Globus pallidus (tissue), 1 donor: ENCODE results near the gene NXPH1.

ENCODE experiments used
- DNase-seq: peaks from one replicate; pipeline ENCODE4 v3.0.0-alpha.2; 2015; ENCODE audit warnings: low spot score

NXPH1 gene

DNA sequence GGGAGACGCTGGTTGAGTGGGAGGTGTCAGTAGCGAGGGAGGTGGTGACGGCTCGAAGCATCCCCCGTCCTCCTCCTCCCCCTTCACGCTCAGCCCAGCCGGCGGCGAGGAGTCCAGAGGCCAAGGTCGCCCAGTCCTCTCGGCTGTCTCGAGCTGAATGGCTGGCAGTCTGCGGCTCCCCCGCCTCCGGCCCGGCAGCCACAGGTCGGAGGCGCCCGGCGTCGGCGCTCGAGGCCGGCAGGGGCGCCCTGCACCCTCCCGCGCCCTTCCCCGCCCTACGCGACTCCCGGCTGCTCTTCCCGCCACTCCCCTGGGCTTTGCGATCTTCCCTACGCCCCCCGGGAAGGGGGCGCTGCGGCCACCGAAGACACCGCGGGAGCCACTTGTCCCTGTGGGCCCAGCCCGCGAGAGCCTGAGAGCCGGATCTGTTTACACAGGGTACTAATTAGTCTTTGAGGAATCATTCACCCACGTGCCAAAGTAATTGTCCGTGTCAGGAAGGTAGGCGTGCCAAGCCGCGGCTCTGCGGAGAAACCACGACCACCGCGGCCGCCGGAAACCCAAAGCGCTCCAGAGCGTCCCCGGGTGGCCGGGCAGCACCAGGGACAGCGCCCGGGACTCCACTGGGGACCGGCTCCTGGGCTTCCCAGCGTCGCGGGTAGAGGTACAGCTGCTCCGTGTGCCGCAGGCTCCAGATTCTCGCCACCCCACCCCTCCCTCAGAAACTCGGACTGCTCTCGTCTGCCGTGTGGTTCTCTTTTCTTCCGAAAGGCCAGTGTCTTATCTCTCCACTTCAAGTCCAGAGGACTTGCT is at the start of gene NXPH1:
Gene NXPH1, plus strand, starts transcription at position 133 of the 813 bp plus-strand sequence.
- DNase-seq = no peak

DNA sequence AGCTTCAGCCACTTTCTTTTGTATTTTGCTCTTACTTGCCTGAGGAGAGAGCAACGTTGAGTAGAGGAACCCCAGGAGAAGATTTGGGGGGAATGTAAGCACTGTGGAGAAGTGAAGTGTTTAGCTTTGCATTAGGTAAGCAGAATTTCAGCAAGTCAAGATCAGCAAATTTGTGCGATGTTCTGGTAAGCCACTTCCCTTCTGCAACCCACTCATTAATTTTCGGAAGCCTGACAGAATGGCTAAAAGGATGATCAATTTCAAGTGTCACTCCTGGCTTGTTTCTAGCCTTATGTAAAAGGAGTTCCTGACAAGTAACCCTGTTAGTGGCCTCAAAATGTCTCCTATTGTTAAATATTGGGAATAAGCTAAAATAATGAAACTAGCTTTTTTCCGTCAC is 48.5 kb upstream of the NXPH1 start:
- DNase-seq = no peak

GRCh38 chr7:8386926-8387550 is 46.4 kb upstream of the NXPH1 start:
- DNase-seq = no peak

DNA sequence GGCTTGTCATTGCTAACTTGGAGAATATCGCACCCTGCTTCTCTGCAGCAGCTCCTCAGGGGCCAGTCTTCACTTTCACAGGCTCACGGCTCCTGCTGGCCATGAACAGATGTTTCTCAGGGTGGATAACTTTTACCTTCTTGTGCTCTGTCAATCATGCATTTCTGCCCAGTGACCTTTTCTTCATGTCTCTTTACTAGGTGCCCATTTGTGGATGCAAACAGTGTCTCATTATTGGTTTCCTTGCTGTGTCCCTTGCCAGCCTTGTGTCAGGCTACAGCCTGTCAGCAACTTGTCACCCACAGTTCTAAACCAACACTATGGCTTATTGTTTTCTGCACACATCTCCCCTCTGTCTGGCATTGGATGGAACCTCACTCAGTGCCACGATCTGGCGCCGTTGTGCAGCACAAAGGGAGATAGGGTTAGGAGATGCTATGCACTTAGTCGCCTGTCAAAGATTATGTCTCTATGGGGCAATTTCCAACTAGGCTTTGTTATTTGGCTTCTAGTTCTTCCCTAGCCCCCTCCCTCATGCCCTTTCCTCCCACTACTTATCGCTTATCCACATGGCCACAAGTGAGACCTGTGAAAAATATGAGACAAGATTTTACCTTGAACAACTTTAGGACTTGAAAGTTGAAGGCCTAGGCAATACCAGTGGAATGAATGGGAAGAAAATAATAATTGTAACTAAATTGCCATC is 45.7 kb upstream of the NXPH1 start:
- DNase-seq = peak; percentile 95

- DNase-seq = no peak
Measured at GRCh38 chr7:8388257-8388625, 45.2 kb upstream of the NXPH1 start.

DNA sequence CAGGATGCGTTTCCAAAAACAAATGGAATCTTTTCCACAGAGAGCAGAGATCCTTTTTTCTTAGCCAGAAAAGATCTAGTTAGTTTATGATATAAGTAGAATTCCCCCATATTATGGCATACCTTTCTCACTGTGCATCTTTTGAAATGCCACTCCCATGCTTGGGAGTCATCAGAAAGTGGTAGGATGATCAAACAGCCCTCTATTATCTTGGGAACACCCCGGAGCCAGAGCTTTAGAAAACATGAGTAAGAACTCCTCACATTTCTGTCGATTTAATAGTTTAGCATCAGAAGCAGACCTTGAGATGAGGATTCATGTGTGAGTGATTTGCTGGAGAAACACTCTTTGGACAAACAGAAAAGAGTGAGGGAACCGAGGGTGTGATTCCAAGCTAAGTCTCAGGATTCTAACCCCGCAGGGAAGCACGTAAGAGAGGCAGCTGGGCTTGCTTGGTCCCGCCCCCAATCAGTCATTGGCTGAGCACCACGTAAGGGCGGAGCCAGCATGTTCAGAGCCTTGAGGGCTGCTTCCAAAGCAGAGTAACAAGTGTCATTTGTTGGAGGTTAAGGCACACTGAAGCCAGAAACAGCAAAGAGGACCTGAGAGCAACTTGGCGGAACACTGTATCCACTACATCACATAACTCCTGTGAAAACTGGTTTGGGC is 43.7 kb upstream of the NXPH1 start:
- peak; percentile 97 for DNase-seq

DNA sequence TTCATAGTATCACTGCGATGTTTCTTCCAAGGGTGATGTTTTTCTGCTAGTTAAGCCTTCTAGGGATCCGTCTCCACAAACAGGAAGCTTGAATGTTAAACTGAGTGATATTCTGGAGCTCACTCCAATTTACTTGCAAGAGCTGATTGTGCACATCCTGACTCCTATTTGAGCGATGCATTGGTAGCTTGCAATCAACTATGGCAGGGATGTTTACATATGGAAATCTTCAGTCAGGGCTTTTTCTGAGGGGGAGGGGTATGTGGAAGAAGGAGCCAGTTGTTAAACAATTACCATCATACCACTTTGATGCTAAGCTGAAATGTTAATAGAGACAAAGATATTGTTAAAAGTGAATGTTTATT is 43.2 kb upstream of the NXPH1 start:
- no peak for DNase-seq

DNA sequence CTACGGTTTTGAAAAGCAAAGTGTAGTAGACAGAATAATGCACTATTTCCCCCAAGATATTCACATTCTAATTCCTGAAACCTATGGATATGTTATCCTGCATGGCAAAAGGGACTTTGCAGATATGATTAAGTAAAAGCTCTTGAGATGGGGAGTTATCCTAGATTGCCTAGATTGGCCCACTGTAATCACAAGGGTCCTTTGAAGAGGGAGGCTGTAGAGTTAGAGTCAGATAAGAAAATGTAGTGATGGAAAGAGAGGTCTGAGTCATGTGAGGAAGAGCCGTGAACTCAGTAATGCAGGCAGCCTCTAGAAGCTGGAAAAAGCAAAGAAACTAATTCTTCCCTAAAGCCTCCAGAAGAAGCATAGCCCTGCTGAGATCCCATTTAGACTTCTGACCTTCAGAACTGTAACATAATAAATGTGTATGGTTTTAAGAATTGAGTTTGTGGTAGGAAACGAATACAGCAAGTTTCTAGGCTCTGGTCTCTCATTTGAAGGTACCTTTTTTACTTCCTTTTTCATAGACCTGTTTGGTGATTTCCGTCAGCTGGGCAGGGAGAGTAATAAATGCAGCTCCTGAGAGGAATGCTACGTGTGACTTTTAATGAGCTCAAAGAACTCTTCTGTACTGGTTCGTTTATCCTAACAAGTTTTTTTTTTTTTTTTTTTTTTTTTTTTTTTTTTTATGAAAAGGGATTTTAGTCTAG is 41.9 kb upstream of the NXPH1 start:
- DNase-seq = no peak

GRCh38 chr7:8396294-8396693 is 37.1 kb upstream of the NXPH1 start:
- no peak for DNase-seq

DNA sequence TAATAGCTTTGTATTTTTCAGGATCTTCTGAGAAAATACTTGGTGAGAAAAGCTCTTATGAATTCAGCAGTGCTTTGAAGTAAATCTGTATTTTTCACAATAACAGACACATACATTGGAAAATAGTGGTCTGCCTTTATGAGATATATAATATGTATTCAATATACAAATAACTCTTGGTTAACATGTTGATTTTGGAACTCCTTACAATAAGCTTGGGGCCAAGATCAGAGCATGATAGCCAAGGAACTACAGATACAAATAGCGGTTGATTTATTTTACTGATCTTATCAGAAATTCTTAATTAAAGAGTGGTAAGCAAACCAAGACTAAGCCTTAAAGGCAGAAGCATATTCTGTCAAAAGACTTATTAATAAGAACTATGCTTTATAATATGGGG is 24.5 kb upstream of the NXPH1 start:
- DNase-seq = no peak

DNA sequence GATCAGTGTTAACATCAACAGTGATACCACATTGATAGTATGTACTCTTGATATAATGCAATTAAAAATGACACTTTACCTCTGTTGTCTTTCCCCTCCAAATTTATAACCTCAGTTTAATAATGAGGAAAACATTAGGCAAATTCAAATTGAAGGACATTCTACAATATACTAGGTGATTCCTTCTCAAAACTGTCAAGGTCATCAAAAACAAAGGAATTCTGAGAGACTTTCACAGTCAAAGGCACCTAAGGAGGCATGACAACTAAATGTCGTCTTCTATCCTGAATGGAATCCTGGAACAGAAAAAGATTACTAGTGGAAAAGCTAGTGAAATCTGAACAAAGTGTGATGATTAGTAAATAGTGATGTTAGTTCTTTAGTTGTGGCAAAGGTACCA is 22.3 kb upstream of the NXPH1 start:
- DNase-seq = no peak

- no peak for DNase-seq
Measured at GRCh38 chr7:8413600-8413999, 19.8 kb upstream of the NXPH1 start.

DNA sequence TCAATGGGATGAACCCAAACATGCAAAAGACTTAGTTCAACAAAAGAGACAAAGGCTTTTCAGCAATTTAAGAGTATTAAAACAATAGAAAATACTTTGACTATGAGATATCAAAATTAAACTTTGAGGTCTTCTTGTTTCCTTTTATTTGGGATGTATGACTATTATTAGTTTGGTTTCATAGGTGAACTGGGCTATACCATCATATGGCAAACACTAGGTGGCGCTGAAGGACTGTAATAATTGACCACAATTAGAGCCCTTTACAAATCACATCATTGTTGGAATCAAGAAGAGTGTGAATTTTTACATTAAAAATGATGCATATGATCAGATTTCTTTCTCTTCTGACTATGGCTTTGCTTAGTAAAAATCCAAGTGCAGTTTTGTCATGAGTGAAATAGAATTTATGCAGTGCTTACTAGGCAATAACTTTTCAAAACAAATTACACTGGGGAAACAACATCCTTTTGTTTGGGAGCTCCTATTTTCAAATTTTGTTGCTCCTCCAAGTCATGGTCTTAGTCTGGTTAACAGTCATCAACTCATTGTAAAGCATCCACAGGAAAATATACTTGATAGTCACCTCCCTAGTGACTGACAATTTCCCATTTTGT is 14.7 kb upstream of the NXPH1 start:
- peak; percentile 76 for DNase-seq

DNA sequence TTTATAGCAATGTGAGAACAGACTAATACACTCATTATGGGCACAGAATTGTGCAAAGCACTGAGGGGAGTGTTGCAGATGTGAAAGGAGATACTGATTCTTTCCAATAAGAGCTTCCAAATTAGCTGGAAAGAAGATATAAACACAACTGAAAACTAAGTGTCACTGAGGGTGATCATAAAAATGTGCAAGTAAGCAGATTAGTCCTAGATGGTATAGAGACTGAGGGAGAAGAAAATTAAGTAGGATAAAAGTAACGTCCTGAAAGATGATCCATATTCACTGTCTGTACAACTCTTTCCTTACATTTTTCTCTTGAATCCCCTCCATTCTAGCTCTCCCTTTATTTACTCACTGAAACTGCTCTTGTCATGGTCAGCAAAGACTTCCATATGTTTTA is 11.2 kb upstream of the NXPH1 start:
- DNase-seq = no peak

DNA sequence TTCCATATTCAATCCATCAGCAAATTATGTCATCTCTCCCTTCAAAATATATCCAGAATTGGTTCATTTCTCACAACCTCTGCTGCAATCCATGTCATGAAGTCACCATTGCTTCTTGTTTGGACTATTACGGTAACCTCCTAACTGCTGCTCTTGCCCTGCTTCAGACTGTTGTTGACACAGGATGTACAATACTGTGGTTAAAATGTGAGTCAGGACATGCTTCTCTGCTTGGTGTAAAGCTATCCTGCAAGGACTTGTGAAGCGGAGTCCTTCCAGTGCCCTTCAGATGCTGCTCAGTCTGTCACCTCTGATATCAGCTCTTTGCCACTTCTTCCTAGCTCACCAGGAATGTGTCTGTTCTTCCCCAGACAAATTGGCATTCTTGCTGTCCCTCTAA is 10.4 kb upstream of the NXPH1 start:
- no peak for DNase-seq

DNA sequence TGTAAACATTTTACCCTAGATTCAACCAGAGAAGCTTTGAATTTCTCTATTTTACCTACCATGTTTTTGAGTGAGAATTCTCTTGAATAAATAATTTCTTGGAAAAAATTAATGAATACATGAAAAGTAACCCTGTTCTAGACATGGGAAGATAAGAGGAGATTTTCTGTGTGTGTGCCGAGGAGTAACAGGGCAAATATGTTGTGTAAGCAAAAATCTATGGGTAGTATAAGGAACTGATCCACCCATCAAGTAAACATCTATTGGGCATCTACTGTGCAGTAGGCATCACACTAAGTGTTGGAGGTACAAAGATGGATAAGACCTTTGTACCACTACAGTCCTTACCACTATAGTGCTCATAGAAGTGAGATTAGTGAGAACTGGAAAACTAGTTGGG is 8.2 kb upstream of the NXPH1 start:
- DNase-seq = no peak

- DNase-seq = no peak
Measured at GRCh38 chr7:8430643-8431042, 2.8 kb upstream of the NXPH1 start.

GRCh38 chr7:8434290-8435002 is 1.0 kb downstream of the NXPH1 start:
- no peak for DNase-seq

DNA sequence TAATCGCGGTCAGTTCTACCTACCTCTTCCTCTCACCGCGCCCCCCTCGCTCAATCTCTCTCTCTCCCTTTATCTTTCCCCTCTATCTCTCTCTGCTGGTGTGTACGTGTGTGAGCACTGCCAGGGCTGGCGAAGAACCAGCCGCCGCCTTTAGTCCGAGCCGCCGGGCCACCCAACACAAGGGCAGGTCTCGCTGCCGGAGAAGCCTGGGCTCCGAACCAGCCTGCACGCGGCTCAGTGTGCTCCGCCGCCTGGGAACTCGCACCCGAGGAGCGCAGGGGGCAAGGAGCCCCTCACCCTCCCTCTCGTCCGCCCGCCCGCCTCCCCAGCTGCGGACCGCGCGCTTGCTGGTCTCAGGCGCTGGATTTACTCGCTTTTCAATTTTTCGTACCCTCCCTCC is 1.7 kb downstream of the NXPH1 start:
- DNase-seq = no peak

DNA sequence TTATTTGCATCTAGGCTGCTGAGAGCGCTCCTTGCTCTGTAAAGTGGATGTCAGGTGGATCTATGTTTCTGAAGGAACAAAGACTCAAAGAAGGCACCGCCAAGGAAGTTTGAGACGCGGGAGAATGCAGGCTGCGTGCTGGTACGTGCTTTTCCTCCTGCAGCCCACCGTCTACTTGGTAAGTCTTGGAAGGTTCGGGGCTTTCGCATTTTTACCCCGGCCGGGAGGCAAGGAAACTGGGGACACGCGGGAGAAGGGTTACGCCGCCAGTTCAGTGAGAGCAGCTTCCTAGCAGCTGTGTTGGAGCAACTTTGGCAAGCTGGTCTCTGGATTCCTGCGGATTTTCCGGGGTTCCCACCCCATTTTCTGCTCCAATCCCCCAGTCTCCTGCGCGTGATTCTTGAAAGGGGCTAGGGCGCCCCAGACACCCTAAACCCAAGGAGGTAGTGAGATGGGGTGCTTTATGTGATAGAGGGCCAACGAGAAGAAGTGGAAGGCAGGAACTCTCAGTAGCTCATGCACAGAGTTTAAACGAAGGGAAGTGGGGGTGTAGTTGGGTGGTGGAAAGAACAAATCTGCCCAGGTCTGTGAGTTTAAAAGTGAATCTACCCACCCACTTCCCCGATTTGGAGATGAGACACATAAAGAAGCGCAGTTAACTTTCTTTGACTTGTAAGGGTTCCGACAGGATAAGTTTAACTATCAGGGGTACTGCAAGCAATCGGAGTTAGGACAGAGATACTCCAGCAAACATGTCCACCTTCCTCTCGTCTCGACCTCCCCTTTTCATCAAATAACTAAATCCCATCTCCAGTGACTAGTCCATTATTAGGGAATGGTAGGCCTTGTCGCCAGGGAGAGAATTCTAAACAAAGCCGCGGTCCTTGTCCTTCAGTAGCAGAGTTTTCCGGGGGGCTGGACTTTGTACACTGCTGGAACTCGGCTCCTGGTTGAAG is 2.5 kb downstream of the NXPH1 start:
- no peak for DNase-seq
